CD4-positive, alpha-beta T cell treated with Interleukin-21 for 1 hour (primary cell): ENCODE measurements around the gene PNPLA2.

Source experiments
- DNase-seq: peaks from one replicate; pipeline ENCODE4 v3.0.0-alpha.2; 2020

The PNPLA2 gene

DNA sequence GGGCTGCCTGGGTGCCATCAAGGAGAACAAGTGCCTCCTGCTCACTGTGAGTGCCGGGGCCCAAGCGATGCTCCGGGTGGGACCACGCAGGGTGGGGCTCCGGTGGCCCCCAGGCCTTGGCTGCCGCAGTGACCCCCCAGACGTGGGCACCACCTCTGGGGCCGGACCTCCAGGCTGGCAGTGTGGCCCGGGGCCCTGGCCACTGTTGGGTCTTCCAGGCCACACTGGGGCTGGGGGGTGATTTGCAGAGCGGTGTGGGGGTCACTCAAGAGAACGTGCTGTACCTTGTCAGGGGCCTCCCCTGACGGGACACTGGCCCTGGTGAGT is 43.9 kb downstream of the PNPLA2 start:
- DNase-seq = no peak

DNA sequence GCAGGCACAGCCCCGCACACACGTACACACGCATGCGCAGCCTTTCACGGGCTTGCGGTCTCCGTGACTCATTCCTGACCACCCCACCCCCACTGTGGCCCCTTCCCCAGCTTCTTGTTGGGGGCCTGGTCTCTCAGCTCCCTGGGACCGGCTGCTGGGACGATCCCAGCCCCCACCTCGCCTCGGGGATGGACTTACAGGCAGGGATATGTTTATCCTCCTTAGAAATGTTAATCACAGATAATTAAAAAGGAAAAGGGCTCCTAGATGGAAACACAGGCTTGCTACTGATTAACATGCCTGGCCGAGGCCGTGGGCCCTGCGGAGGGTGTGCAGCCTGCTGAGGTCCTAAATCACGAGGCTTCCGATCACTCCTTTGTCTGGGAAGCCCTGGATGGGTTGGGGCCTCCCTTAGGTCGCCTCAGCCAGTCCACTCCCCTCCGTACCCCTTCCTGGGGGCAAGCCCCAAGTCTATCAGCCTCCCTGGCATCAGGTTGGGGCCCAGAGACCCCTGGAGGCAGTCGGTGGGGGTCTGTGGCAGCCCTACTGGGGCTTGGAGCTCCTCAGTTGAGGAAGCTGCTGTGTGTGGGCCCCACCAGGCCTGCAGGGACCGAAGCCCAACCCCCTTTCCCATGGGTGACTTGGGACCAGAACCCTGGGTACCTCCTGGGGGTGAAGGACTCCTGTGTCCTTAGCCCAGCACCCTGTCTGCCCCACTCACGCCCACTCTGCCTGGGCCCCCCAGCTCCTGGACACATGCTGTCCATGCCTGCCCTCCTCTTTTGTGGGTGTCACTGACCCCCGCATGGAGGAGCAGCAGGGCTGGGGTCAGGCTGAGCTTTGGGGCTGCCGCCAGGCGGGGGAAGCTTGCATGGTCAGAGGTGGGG is 44.6 kb downstream of the PNPLA2 start:
- DNase-seq = no peak

DNA sequence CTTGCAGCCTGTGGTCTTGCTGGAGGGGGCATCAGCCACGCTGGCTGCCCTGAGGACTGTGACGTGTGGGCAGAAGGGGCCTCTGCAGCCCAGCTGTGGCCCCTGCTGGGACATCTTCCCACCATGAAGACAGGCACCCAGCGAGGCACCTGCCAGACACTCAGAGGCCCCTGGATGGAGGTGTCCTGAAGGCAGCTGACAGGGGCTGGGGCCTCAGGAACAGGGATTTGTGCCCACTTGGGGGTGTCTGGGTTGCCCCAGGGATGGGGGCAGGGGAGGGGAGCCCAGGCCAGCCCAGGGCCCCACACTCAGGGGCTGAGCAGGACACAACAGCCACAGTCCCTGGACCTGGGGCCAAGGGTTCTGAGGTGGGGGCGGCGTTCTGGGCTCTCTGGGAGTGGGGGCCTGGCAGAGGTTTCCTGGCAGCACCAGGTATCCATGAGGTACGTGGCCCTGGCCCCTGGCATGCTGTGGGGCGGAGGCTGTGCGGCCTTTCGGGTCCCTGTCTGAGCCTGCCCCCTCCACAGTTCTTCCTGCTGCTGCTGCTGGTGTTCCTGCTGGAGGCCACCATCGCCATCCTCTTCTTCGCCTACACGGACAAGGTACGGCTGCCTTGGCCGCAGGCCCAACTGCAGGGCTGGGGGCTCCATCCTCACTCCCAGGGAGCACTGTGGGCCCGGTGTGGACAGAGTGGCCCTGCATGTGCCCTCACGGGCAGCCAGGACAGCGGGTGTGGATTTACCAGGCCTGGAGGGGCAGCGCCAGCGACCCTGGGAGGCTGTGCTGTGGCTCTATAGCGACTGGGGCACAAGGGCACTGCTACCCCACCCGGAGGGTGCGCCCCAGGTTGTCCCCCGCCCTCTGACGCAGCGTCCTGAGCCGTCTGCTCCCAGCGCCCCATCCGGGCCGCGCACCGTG is 45.5 kb downstream of the PNPLA2 start:
- no peak for DNase-seq

DNA sequence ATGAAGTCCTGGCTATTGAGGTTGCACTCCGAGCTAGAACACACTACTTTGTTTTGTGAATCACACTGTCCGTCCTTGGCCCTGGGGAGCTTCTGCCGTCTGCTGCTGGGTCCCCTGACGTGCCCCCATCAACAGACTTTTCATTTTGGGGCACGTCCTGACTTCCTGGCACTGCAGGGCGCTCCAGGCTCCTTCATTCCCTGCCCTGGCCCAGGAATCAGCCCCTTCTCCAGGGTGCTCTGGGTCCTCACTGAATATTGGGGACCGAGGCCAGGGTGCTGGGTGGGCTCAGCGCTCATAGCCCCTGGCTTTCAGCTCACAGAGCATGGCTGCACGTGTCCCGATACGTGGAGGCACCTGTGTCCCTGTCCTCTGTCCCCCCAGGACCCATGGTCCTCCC is 46.2 kb downstream of the PNPLA2 start:
- DNase-seq = no peak

- no peak for DNase-seq
Observed at GRCh38 chr11:865462-866430, 47.0 kb downstream of the PNPLA2 start.

DNA sequence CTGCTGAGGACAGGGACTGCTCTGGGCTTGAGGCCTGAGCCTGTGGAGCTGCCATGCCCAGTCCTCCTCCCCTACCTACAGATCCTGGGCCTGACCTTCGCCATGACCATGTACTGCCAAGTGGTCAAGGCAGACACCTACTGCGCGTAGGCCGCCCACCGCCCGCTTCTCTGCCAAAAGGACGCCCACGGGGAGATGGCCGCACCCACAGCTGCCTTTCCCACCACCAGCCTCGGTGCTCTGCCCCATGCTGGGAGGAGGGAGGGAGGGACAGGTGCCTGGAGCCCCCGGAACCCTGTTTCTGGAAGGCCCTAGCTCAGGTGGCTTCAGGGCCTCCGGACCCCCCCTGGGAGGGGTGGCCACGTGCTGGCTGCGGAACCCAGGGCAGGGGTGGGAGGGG is 47.8 kb downstream of the PNPLA2 start:
- no peak for DNase-seq

DNA sequence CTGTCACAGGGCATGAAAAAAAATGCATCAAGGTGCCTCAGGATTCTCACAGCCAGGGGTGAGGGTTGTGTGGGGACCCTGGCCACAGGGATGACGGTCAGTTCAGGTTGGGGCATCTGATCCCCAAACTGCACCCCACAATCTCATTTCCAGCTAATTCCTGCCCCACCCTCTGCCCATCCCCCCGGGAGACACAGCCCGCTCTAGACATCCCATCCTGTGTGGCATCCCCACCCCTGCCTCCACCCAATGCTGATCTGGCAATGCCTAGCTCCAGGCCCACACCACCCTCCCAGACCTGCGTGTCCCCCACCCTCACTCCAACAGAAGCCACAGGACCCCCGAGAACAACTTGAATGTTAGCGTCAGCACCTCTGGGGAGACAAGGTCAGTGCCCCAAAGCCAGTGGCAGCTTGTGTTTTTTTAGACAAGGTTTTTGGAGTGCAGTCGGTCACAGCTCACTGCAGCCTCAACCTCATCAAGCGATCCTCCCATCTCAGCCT is 49.2 kb downstream of the PNPLA2 start:
- no peak for DNase-seq

DNA sequence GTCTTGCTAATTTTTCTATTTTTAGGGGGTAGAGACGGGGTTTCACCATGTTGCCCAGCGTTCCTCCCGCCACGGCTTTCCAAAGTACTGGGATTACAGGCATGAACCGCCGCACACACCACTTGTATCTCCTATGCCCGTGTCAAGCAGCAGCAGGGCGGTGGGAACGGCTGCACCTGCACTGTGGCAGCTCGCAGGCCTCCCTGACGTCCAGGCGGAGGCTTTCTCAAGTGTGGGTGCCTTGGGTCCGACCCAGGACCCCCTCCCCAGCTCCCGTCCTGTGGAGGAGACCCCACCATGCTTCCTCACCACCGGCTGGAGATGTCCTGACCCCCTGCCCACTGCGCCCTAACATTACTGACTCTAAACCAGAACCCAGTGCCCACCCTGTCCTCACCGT is 49.7 kb downstream of the PNPLA2 start:
- DNase-seq = no peak

DNA sequence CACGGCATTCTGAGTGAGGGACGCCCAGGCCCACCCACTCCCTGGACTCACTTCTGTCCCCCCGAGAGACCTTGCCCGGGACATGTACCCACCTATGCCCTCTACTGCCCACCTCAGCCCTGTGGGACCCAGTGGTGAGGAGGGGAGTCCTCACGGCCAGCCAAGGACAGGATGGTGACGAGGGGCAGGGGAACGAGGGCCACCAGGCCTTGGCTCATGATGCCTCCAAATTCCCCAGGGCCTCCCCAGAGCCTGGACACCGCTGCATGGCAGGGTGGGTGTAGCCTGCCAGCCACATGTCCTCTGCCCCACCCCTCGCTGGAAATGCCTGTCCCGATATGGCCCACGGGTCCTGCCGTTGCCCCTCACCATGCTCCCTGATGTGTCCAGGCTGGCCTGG is 50.1 kb downstream of the PNPLA2 start:
- no peak for DNase-seq

DNA sequence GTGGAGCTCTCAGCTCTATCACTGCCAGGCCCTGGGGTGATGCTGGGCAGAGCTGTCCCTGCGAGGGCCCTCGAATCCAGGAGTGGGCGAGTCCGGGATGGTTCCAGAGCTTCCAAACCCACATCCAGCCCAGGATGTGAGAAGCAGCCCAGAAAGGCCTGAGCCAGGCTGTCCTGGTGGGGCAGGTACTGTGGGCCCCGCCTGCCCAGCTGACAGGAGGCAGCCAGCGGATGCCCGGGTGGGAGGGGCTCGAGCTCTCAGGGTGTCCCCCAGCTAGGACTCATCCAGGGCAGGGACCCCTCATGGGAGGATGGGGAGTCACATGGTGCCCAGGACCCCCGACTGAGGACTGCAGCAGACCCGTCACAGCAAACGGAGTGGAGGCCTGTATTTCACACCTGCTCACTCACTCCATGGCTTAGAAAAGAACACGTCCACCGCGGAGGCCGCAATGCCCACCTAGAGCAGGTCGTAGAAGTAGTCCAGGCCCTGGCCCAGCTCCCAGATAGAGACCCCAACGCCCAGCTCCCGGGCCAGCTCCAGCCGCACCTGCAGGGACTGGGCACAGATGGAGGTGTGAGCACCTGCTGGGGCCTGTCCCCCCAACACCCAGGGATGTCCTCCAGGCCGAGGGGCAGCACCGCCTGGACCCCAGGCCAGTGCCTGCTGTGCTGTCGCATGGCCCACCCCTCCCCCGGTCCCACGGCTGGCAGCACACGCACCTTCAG is 50.8 kb downstream of the PNPLA2 start:
- DNase-seq = no peak

GRCh38 chr11:870127-870413 is 51.4 kb downstream of the PNPLA2 start:
- no peak for DNase-seq

- DNase-seq = no peak
Observed at GRCh38 chr11:870418-870817, 51.7 kb downstream of the PNPLA2 start.

DNA sequence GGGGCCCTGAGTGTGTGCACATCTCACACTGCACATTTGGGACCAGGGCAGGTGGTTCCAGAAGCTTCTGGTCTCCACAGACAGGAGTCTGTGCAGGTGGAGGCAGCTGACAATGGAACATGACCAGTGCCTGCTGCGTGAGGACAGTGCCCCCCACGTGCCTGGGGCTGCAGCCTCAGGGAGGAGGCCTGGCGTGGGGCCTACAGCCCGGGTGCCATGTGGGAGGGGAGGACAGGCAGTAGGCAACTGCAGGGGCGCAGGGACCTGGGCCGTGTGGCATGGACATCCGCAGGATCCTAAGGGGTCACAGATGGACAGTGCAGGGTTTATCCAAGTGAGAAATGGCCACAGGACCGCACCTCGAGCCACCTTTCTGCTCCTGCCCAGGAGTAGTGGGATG is 52.8 kb downstream of the PNPLA2 start:
- no peak for DNase-seq

DNA sequence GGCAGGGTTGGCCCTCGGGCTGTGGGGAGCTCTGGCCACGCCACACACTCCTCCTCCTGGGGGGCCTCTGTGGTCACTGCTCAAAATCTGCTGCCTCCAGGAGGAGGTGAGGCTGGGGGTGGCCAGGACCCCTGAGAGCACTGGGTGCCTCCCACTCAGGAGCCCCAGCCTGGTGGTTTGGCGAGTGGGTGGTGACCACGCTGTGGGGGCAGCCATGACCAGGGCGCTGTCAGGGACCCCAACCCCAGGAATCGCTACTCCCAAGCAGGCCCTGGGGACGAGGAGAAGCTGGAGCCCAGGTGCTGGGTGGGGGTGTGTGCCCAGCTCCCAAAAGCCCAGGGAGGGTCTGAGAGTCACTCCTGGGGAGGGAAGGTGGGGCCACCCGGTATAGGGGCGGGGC is 54.1 kb downstream of the PNPLA2 start:
- DNase-seq = no peak

- no peak for DNase-seq
Observed at GRCh38 chr11:873706-874105, 55.0 kb downstream of the PNPLA2 start.
